Stimulated activated CD8-positive, alpha-beta memory T cell treated with anti-CD3 and anti-CD28 coated beads, Interleukin-4, amount 100 ng/mL, for 4 hours (primary cell): ENCODE results near the gene CEBPA.

ENCODE experiments used
- DNase-seq, 2 donors: peaks; one replicate each; pipeline ENCODE4 v3.0.0-alpha.2; 2020; ENCODE audit warnings: low read depth in 2 of 2, low spot score in 1 of 2

The CEBPA gene

DNA sequence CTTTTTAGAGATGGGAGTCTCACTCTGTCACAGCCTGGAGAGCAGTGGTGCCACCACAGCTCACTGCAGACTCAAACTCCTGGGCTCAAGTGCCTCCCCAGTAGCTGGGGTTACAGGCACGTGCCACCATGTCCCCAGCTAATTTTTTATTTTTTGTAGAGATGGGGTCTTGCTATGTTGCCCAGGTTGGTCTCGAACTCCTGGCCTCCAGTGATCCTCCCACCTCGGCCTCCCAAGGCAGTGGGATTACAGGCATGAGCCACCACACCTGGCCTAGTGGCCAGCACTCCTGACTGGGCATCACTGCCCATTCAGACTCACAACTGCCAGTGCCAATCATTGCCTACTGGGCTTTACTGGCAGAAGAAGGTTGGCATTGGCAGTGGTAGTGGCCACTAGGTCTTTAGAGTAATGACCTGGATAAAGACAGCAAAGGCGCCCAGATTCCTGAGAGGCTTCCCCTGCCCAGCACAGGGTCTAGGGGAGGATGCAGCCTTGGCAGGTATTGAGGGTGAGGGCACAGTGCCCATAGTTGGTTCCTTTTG is 49.8 kb downstream of the CEBPA start:
- no peak for DNase-seq

DNA sequence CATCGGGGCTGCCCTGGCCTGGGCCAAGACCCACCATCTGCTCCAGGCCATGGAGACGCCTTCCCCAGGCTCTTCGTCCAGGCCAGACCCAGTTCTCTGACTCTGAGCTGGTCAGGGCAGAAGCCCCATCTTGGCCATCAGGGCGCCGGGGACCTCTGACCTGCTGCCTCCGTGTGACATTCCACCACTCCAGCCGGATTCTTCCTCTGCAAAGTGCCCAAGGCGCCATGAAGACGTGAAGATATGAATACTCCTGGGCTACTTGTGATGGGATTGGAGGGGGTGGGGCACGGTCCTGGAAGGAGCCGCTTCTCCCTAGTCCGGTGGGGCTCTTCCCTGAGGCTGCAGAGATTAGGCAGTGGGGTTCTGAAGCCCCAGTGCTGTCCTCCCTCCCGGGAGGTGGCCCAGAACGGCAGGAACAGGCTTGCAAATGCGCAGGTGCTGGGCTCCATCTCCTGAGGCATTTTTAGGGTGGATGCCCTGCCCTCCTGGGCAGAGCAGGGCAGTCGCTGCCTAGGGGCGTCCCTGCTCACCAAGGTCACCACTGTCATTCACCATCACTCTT is 50.7 kb downstream of the CEBPA start:
- no peak for DNase-seq

DNA sequence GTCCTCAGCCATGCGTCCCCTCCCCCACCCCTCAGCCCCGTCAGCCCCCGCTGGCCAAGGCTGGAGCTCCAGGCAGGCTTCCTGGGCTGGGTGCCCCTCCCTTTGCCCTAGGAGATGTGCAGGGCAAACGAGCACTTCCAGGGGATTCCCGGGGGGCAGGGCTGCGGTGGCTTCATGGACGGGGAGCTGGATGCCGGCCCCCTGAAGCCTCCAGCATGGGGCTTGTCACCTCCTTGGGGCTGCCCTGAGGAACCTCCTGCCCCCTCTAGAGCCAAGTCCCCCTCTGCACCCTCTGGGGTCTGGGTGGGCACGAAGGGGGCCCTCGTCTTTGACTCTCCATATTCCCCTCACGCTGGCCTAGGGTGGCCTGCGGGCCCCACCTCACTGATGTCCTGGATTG is 51.3 kb downstream of the CEBPA start:
- DNase-seq = no peak

DNA sequence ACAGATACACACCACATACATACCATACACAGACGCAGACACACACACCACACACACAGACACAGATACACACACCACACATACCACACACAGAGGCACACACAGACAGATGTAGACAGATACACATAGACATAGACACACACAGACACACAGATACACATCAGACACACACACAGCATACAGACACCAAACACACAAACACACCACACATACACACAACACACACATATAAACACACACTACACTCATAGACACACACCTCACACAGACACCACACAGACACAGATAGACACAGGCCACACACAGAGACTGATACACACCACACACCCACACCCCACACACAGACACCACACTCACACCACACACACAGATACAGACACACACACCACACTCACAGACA is 51.8 kb downstream of the CEBPA start:
- DNase-seq = no peak
